Measurements from ENCODE around the gene CACNA1D.

Gene CACNA1D

DNA sequence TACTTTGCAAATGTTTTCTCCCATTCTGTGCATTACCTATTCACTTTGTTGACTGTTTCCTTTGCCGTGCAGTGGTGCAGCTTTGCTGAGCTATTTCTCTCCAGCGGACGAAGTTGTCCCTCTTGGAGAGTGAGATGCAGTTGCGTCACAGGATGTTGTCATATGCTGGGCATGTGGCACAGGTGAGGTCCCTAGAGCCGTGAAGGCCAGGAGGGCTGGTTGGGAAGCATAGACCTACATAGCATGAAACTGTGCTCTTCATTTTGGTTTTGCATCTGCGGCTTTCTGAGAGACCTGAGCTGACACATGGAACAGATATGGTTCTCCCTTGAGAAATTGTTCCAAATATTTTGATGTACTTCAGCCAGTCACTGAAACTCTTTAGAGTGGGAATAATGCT lies 108.5 kb downstream of the CACNA1D start:
- TF ChIP-seq CTCF (conservative IDR thresholded peaks at IDR 0.05) (no peak), ZFX (IDR thresholded peaks at IDR 0.05) (no peak)
- no peak overlapping the region for H3K27ac ChIP-seq

DNA sequence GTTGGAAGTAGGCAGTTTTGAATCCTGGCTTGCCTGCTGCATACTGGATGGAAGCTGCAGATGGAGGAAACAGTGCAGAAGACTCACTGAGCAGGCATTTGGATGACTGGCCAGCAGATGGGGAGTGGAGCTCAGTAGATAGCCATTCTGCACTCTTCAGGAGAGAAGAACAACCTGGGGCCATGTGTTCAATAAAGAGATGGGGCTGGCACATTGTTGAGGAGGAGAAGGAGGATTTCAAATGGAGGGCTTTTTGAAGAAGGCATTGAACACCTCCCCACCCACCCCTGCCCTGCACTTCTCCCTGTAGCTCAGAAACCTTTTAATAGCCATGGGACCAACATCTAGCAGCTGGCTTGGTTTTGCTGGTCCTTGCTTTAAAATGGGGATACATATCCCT lies 109.8 kb downstream of the CACNA1D start:
- TF ChIP-seq ZFX (IDR thresholded peaks at IDR 0.05) = no peak
- no peak for TF ChIP-seq CTCF (conservative IDR thresholded peaks at IDR 0.05)
- no peak overlapping the region for H3K27ac ChIP-seq

DNA sequence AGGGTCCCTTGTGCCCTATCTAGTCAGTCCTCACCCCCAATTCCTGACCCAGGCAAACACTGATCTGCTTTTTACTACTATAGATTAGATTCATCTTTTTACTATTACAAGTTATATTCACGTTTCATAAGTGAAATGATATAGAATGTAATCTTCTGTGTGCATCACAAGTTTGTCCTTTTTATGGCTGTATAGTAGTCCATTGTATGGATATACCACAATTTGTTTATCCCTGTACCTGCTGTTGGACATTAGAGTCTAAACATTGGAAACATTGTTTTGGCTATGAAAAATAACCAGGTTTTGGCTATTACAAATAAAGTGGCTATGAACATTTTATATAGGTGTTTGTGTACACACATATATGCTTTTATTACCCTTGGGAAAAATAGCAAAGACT lies 112.4 kb downstream of the CACNA1D start:
- TF ChIP-seq ZFX (IDR thresholded peaks at IDR 0.05) (no peak), CTCF (conservative IDR thresholded peaks at IDR 0.05) (no peak)
- H3K27ac ChIP-seq = no peak overlapping the region

- H3K27ac ChIP-seq = no peak overlapping the region
- no peak for TF ChIP-seq CTCF (conservative IDR thresholded peaks at IDR 0.05)
- no peak for TF ChIP-seq ZFX (IDR thresholded peaks at IDR 0.05)
These were observed 118.1 kb downstream of the CACNA1D start for GRCh38 chr3:53612508-53612907.

DNA sequence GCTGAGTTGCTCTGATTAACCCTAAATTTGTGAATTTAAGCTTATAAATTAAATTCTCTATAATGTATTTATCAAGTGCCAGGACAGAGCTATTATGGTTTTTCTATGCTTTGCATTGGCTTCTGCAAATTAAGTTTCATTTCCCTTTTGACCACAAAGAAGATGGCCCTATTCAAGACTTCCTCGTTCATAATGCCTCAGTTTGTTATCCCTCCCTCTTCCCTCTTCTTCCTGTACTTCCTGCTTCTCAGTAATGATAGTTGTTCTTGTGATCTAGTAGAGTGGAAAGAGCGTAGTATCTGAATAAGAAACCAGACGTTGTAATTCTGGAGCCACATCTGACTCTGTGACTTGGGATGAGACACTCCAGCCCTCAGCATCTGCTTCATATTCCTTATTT lies 118.7 kb downstream of the CACNA1D start:
- H3K27ac ChIP-seq = no peak overlapping the region
- TF ChIP-seq CTCF (conservative IDR thresholded peaks at IDR 0.05) = no peak
- no peak for TF ChIP-seq ZFX (IDR thresholded peaks at IDR 0.05)

DNA sequence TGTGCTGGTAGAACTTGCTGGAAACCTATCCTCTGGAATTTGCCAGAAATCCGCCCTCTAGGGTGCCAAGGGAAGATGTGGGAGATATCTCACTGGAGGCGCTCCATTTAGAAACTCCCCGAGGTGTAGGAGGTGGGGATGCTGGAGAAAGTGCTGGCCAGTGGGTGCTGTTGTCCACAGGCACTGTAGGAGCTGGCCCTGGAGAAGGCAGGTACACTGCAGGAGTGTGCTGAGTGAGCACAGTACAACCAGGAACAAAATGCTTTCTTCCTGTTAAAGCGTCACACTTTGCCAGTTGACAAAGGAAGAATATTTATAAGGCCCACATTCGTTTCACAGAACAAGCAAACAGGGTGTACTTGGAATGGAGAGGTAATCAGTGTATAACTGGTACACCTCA lies 119.9 kb downstream of the CACNA1D start:
- H3K27ac ChIP-seq = no peak overlapping the region

GRCh38 chr3:53616321-53616720 lies 121.9 kb downstream of the CACNA1D start:
- no peak overlapping the region for H3K27ac ChIP-seq

More for the DNA sequence above, 119.9 kb downstream of the CACNA1D start:
- TF ChIP-seq ZFX (IDR thresholded peaks at IDR 0.05) (no peak), CTCF (conservative IDR thresholded peaks at IDR 0.05) (no peak)

More at GRCh38 chr3:53616321-53616720, 121.9 kb downstream of the CACNA1D start:
- TF ChIP-seq ZFX (IDR thresholded peaks at IDR 0.05) (no peak), CTCF (conservative IDR thresholded peaks at IDR 0.05) (no peak)

Data from C4-2B (cell line).